Pancreas (tissue), 10 donors: Measurements from ENCODE around the gene FNDC3B. TPM values are rescaled to one million over a fixed set of nuclear protein-coding genes. Genes with fewer than 3 reads are reported as not detected.
A peak's percentile ranks its signal among the peaks of the same experiment; 100 is the strongest.

Experiments
- ATAC-seq, 4 donors: fragments of 200-7000 bp; cut with Tn5 transposase; one replicate each; pipeline versions ENCODE4 v1.8.0 to v1.9.1; 2020; ENCODE audit warnings: mild to moderate bottlenecking in 4 of 4, moderate library complexity in 4 of 4
- DNase-seq, 6 donors: peaks; one replicate each; pipeline ENCODE4 v3.0.0-alpha.2; 2020
- FAIRE-seq: peaks from 2 replicates; lab custom pipeline; 2012; peaks lifted over from hg19 to GRCh38; lab: Jason Lieb, UNC
- H3K27ac ChIP-seq, 4 donors: fragments of 200-600 bp; sonication (generic); 1 replicate in 3 of 4; 2 replicates in 1 of 4; pipeline versions ENCODE4 v1.5.0 to v1.8.0; 2020
- H3K27me3 ChIP-seq, 4 donors: fragments of 200-600 bp; one replicate each; pipeline ENCODE4 v1.8.0; 2021
- H3K36me3 ChIP-seq, 3 donors: fragments of 200-600 bp; sonication (generic) in 1 of 3; one replicate each; pipeline versions ENCODE4 v1.5.0 to v1.8.0; 2020 to 2021
- H3K4me1 ChIP-seq, 3 donors: fragments of 200-600 bp; one replicate each; pipeline ENCODE4 v1.8.0; 2021
- H3K4me3 ChIP-seq, 4 donors: fragments of 200-600 bp; sonication (generic) in 2 of 4; one replicate each; pipeline versions ENCODE4 v1.5.0 to v1.8.0; 2020 to 2021
- H3K9me3 ChIP-seq, 4 donors: fragments of 200-600 bp; one replicate each; pipeline ENCODE4 v1.8.0; 2021
- CTCF ChIP-seq, 4 donors: fragments of 200-600 bp; sonication (generic) in 3 of 4; IDR thresholded peaks; one replicate each; pipeline versions ENCODE4 v1.5.0 to v1.8.0; 2021; ENCODE audit warnings: antibody characterized with exemption in 4 of 4
- WGBS, 2 donors: extraction: QIAGEN DNeasy Blood & Tissue Kit; methylation state at CpG; one replicate each; pipeline ENCODE4 v1.1.7; 2013; 5-methylcytosine and 5-hydroxymethylcytosine counted together
- intact Hi-C, 3 donors: fragments of 100-400 bp; cut with DNase I; formaldehyde crosslinking; loops; one replicate each; pipeline versions ENCODE4 v1.11.1 to v1.14.2; 2022
- polyA plus RNA-seq, 2 donors: library from polyadenylated mRNA; stranded (reverse); fragments of 200-250 nt; gene quantifications; one replicate each; pipeline ENCODE4 v1.2.3, GENCODE V29; 2013
- total RNA-seq, 6 donors: library from RNA; stranded (reverse); fragmentation: NEBNext Ultra II Directional in 4 of 6; extraction: Animal tissue kit (Norgen Biotek cat#: 25700) in 4 of 6; gene quantifications; one replicate each; pipeline versions ENCODE4 v1.2.1 to v1.2.4, GENCODE V29; 2021 to 2023
- donor health status: healthy with polysubstance abuse.
- donor health status: DM: no; HTN: no; CAD: no; lungs with moderate emphysema.
- donor health status: DM: no; HTN: no; CAD: no.
- donor health status: control.
- donor health status: control.
- donor health status: Bipolar disorder and iron deficiency.
- donor health status: DM: yes; HTN: yes; CAD: no.
- donor health status: DM: no; HTN: no; CAD: no.
- donor health status: DM: no; HTN: no; CAD: no.
- donor health status: DM: yes; HTN: yes; CAD: no.

Gene FNDC3B
- total and polyA plus RNA-seq, 8 donors, result 9.3 to 126 (median 73.2) TPM

DNA sequence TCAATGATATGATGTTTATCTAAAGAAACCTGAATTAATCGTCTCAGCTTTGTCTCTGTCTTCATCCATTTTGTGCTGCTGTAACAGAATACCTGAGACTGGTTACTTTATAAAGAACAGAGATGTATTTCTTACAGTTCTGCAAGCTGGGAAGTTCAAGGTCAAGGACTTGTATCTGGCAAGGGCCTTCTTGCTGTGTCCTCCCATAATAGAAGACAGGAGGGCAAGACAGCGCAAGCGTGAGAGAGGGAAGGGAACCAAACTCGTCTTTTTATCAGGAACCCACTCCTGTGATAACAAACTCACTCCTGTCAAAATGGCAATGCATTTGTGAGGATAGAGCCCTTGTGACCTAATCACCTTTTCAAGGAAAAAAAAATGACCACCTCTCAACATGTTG is 277.4 kb downstream of the FNDC3B start:
- DNase-seq, result no peak
- no peak for FAIRE-seq
- 64 to 71% methylated on average over 4 of the region's 4 CpGs for WGBS, 2 donors
- Histone ChIP-seq H3K4me3 (no peak overlapping the region), H3K9me3 (no peaks in the 10 kb centered on the region), H3K36me3 (peaks cover 0 to 23% (median 9%) of the 10 kb centered on the region in 3 donors), H3K4me1 (peaks cover 6 to 19% (median 11%) of the 10 kb centered on the region in 3 donors), H3K27me3 (no peaks in the 10 kb centered on the region), H3K27ac (peak overlapping the region in 2 of 4 donors; percentile 10 to 43)
- no peak for ATAC-seq
- intact Hi-C loops, result no loop called here
- no peak for TF ChIP-seq CTCF (IDR thresholded peaks at IDR 0.05)

DNA sequence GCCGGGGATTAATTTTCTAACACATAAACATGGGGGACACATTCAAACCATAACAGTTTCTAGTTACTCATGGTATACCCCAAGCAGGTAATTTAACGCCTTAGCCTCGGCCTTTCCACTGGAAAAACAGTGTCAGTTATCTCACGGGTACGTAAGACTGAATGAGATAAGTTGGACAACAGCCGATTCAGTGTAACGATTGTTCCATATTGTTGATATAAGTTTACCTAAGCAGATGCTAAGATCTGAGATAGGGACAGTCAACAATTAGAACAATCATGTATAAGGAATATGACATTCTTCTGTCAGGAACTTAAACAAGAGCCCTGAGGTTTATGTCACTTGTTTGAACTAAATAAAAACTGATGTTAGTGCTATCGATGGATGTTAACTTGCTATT is 278.1 kb downstream of the FNDC3B start:
- no peak for ATAC-seq
- intact Hi-C loops, result no loop called here
- Histone ChIP-seq H3K4me3 (no peak overlapping the region), H3K4me1 (peaks cover 6 to 19% (median 11%) of the 10 kb centered on the region in 3 donors), H3K27me3 (no peaks in the 10 kb centered on the region), H3K36me3 (peaks cover 0 to 27% (median 2%) of the 10 kb centered on the region in 3 donors), H3K9me3 (no peaks in the 10 kb centered on the region), H3K27ac (peak overlapping the region in 2 of 4 donors; percentile 43 to 55)
- 56 to 58% methylated on average over 8 of the region's 8 CpGs for WGBS, 2 donors
- FAIRE-seq, result no peak
- TF ChIP-seq CTCF (IDR thresholded peaks at IDR 0.05), result no peak
- no peak for DNase-seq

DNA sequence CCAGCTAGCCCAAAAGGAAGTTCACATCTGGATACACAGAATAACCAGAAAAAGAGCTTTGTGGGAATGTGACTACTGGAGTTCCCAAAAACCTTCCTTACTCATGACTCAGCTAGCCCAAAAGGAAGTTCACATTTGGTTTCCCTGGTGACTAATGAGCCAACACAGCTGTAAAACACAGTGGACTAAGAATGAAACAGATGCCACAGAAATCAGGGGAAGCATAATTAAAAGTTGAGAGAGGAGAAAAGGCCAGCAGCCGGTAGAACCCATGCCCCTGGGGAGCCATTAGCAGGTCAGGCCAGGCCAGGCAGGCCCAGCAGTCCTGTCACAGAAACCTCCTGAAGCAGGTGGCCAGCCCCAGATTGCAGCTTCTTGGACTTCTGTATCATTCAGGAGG is 278.6 kb downstream of the FNDC3B start:
- Histone ChIP-seq H3K27me3 (no peaks in the 10 kb centered on the region), H3K27ac (peak overlapping the region in 2 of 4 donors; percentile 43 to 55), H3K4me1 (peaks cover 6 to 19% (median 11%) of the 10 kb centered on the region in 3 donors), H3K9me3 (no peaks in the 10 kb centered on the region), H3K36me3 (peaks cover 0 to 27% (median 0%) of the 10 kb centered on the region in 3 donors), H3K4me3 (no peak overlapping the region)
- no peak for FAIRE-seq
- WGBS, 2 donors, result 56 to 69% methylated on average over 1 of the region's 1 CpG
- peak; percentile 39 to 84 (median 68) for ATAC-seq
- TF ChIP-seq CTCF (IDR thresholded peaks at IDR 0.05), result no peak
- intact Hi-C loops, result no loop called here
- no peak for DNase-seq

- intact Hi-C loops, result no loop called here
Measured at GRCh38 chr3:172319595-172319994, 280.2 kb downstream of the FNDC3B start.

More at GRCh38 chr3:172319595-172319994, 280.2 kb downstream of the FNDC3B start:
- H3K4me3 ChIP-seq, result no peak overlapping the region
- no peak for TF ChIP-seq CTCF (IDR thresholded peaks at IDR 0.05)
- H3K27ac ChIP-seq, result no peak overlapping the region
- FAIRE-seq (no peak), ATAC-seq (no peak), DNase-seq (no peak)
- H3K36me3 ChIP-seq, result peaks cover 0 to 26% (median 0%) of the 10 kb centered on the region in 3 donors
- WGBS, 2 donors, result 65 to 66% methylated on average over 8 of the region's 8 CpGs
- no peaks in the 10 kb centered on the region for H3K9me3 ChIP-seq
- no peaks in the 10 kb centered on the region for H3K27me3 ChIP-seq
- peaks cover 6 to 22% (median 17%) of the 10 kb centered on the region in 3 donors for H3K4me1 ChIP-seq
